Superior temporal gyrus (tissue), 1 donor: ENCODE results near the gene ZBTB7C.

Experiments used
- DNase-seq: peaks from one replicate; pipeline ENCODE4 v3.0.0-alpha.2; 2016; ENCODE audit errors: extremely low spot score

ZBTB7C gene

DNA sequence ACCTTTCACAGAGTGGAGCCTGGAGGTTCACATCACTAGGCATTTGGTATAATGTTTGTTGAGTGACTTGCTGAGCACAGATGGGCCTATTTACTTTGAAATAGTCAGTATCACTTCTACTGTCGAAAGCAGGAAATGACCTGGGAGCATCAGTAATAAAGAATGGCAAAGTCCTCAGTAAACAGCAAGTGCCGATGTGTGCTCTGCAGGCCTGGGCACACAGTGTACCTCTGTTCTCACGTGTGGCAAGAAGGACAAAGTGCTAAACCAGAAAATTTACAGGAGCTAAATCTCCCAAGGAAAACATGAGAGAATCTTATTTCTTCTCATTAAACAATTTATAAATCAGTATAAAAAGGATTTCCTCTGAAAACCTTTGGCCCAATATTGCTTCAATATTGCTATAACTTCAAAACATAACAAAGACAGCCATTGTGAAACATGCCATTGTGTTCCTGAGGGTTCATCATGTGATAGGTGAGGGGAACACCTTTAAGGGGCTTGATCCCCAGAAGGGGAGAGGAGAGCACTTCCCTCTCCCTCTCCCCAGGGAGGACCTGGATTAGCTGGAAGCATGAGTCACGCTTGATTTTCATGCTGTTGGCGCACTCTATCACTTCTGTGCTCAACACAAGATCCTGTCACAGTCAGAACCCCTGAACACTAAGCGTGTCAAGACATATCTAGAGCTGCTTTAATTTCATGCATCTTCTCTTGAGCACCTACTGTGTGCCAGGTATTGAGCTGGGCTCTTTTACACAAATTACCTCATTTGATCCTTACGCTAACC, 347.2 kb downstream of the ZBTB7C start:
- no peak for DNase-seq

DNA sequence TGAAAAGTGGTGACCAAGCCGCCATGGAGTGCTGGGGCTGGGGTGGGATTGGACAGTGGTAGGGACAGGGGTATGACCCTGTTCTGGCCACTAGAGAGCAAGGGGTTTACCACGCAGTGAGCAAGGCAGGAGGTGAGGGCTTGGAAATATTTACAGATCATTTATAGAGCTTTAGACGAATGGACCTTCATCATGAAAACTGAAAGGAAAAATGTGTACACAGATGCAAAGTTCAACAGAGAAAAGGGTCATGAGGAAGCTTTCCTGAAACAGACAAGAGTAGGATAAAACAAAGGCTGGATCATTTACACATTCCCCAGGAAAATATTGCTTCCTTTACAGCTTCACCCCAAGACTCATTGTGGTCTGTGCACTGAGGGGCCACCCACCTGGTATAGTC, 348.2 kb downstream of the ZBTB7C start:
- no peak for DNase-seq

DNA sequence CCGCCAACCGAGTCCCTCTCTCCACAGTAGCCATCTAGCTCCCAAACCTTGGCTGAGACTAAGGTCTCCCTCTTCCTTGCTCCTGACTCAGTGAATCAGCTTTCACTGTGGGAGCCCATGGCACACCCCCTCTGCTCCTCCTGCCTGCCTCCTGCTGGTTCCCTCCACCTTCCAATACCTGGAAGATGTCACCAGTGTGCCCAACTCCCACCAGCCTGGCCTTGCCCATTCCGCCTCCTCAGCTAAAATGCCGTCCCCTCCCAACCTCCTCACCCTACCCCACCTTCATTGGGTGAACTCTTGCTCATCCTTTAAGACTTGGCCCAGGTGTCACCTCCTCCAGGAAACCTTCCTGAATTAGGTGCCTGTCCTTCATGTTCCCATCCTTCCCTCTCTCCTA, 348.8 kb downstream of the ZBTB7C start:
- no peak for DNase-seq

DNA sequence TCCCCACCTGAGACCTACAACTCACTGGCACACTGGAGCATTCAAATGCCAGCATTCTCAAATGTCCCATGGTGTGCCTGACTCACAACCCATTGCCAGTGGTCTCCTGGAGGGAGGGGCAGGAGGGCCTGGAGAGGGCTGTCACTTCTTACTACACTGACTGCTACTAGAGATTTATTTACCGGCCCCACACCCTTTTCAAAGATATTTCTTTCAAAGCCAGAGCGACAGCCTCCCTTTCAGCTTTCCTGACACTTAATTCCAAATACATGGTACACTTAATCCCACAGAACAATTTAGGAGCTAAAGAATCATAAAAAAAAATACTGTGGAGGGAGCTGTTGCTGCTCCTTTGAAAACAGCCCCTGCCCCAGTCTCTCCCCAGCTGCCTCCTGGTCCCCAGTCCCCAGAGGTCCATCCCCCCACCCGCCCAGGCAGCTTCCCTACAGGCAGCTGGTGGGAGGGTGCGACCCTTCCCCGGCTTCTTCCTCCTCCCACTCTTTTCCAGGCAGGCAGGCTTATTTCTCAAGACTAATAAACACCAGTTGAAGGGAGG, 349.6 kb downstream of the ZBTB7C start:
- no peak for DNase-seq

DNA sequence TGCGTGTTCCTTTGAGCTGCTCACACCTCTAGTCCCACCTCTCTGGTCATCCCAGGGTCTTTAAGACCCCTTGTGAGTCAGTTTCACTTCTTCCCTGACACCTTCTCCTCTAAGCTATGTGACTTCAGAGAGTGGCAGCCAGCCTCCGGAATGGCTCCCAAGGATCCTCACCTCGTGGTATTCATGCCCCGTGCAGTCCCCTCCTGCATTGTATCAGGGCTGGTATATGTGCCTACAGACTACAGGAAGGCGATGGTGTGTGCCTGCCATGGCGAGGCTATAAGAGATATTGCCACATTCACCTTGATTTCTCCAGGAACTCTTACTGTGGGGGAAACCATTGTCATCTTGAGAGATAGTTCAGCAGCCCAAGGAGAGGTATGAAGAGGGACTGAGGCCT, 350.7 kb downstream of the ZBTB7C start:
- no peak for DNase-seq

DNA sequence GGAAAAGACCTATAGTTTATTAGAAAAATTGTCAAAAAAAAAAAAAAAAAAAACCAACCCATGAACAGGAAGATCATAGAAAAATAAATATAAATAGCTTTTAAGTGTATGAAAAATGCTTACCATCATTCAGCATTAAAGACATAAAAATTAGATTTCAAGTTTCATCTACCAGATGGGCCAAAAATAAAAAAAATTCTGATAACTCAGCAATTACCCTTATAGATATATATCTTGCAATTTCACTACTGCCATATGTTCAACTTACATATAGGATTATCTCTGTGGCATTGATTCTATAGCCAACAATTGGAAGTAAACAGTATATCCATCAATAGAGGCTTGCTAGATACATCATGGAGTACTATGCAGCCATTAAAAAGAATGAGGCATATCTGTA, 352.2 kb downstream of the ZBTB7C start:
- DNase-seq, result no peak

DNA sequence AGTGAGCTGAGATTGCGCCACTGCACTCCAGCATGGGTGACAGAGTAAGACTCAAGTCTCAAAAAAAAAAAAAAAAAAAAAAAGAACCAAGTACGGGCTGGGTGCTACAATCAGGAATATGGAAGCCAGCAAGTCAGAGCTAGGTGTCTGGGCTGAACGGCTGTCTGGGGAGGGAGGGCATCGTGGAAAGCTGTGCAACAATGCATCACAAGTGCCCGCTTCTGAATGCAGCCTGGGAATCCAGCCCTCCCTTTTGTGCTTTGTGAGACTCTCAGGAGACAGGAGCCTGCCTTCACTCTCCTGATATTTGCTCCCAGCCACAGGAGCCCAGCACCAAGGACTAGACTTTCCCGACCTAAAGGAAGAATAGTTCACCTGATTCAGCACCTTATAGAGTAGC, 353.8 kb downstream of the ZBTB7C start:
- no peak for DNase-seq

DNA sequence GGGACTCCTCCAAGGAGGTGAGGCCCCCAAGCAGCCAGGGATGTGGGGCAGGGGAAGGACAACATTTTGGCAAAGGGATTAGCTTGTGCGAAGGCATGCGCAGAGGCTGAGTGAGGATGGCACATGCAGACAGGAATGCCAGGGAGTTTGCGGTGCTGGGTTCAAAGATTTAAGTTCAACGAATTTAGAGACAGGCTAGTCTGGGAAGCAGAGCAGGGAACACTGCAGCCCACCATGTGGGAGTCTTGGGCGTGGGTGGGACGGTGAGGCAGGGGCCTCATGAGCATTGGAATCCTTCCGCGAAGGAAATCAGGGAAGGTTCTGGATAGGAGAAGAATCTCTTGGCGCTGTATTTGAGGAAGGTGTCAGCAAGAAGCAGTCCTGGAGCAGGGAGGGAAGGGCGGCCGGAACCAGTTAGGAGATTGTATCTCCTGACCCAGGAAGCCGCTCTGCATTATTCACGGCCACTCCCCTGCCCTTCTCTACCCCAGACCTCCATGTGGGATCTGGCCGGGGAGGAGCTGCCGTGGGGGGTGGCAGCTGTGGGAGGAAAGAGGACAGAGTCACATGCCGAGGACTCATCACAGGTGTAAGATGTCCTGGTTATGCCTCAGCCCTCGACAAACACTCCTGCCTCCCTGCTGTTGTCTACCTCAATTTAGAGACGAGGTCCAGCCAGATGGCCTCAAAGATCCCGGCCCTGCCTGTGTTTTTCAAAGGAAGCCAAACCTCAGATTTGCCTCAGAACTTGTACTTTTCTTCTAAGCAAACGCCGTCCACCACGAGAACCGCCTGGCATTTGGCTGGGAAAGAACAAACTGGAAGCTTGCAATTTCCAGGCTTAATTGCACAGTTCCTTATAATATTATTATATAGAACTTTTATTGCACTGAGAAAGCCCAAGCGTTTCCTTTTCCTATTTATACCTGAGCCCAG, 355.0 kb downstream of the ZBTB7C start:
- no peak for DNase-seq

DNA sequence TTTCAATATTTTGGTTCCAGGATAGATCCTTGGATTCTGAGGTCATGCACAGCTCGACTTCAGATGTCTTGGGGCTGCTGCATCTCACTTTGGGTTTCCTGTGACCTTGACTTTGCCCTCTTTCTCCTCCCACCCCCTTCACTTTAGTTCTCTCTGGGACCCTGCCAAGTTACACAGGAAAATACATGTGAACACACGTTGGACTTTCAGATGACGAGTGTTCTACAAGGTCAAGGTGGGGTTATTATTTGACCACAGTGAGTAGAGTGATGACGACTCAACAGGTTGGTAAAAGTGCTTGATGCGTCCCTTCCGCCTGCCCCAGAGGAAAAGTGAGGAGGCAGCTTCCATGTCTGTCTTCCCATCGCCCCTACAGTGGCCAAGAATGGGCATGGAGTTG, 356.3 kb downstream of the ZBTB7C start:
- no peak for DNase-seq

DNA sequence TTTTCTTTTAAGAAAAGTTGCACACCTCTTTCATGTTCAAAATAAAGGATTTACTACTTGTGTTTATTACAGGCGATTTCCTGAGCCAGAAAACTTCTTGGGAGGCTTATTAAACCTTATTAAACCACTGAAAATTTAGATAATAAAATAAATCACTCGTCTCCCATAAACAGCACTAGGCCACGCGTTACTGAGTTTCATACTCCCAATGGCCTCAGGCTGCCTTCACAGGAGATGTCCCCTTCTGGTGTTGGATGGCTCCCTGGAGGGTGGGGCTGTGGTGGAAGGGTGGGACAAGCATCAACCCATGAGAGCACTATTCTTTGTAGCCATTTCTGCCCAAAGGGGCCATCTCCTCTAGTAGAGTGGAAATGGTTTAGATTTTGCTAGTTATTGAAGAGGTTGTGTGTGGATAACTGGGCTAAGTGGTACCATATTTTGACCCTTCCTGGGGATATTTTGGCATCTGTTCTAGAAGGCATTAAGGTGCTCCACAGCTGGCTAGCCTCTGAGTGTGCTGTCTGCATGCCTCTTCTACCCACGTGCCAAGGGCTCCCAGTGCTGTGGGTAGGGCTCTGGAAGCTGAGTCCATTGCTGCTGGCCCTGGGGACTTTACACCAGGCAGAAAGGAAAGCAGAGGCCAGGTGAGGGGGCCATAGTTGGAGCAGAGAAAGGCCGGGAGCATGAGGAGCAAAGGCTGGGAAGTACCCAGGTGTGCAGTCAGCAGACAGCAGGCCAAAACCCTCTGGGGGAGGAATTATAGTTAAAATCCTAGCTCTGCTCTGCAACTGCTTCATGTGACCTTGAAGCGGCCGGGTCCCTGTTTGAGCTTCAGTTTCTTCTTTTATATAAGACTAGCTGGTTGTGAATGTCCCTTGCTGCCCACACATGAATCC, 357.0 kb downstream of the ZBTB7C start:
- DNase-seq, result no peak

DNA sequence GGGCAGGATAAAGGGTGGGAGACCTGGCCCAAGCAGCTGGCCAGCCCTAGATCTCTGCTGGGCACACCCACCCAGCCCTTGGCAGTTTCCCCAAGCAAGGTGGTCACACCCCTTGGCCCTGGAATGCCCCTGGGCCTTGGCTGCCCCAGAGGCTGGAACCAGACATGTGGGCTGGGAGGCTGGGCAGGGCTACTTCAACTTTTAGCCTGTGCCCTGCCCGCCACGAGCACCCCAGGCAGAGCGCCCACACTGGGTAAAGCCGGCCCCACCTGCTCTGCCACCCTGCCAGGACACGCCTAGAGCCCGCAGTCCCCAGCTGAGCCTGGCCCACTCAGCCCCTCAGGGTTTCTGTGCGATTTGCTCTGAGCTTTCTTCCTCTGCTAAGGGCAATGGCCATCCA, 359.0 kb downstream of the ZBTB7C start:
- DNase-seq, result no peak

DNA sequence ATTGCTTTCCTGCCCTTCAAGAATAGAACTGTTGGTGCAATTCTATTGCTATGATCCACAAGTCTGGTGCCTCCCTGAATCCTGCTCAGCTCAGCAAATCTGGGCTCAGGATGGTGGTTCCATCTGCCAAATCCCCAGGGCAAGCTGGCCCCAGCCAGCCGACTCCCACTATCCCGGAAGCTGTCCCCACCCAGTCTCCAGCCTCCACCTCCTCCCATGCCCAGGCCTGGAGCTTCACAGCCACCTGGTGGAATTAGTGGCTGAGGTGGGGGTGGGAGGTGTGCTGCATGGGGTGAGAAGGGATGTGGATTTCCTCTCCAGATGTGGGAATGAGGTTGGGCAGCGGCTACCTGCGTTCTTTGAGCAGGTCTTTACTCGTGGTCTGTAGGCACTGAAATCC, 359.4 kb downstream of the ZBTB7C start:
- DNase-seq, result no peak

DNA sequence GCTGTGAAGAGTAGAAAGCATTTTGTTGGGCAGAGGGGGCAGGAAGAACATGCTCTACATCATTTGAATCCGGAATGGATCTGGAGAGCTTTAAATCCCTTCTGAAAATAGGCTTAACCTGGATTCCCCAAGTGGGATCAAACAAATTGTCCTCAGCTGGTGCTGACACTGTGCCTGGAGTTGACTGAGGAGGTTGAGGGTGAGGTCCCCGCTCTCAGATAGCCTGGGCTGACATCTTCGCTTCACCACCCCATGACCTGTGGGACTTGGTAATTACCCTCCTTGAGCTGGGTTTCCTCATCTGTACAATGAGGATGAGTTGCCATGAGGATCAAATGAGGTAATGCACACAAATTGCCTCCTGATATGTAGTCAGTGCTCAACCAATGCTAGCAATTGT, 360.9 kb downstream of the ZBTB7C start:
- DNase-seq, result no peak

DNA sequence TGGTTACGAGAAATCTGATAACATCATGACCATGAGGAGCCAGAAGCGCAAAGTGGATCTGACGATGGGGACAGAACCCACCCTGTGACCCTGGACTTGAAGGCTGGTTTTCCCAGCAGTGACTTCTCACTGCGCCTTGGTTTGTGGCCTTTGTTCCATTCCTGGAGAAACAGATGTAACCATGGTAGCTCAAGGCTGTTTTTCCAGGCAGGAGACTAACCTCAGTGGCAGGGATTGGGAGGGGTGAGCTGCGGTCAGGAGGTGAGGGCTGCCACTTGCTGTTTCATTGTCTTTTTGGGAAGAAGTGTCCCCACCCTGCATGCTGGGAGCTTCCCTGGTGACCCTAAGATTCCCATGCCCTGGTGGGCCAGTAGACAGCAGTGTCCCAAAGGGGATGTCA, 362.3 kb downstream of the ZBTB7C start:
- no peak for DNase-seq

DNA sequence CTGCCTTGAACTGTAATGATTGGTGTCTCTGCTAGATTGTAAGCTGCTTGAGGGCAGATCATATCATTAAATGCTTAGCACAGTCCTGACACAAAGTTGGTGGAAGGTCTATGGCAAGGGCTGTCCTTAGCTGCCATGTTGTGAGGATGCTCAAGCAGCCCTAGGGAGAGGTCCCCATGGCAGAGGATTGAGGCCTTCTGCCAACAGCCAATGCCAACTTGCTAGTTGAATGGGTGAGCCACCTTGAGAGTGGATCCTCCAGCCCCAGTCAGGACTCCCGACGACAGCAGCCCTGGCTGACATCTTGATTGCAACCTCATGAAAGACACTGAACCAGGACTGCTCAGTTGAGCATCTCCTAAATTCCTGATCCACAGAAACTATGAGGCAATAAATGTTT, 363.4 kb downstream of the ZBTB7C start:
- no peak for DNase-seq

DNA sequence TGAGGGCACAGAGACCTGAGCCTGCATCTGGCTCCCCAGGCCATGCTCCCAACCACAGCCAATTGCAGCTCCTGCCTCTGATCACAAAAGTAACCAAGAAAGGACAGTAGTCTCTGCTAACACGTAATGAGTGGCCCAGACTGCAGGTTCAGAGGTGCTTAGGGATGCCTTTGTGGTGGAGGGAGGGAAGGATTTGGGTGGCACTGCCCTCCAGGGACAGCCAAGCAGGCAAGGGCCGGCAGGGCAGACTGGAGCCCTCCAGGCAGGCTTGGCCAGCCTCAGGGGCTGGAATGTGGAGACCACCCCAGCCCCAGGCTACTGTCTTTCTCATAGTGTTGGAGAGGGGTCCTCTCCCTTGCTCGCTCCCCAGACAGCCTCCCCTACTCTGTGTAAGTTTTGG, 364.2 kb downstream of the ZBTB7C start:
- no peak for DNase-seq

DNA sequence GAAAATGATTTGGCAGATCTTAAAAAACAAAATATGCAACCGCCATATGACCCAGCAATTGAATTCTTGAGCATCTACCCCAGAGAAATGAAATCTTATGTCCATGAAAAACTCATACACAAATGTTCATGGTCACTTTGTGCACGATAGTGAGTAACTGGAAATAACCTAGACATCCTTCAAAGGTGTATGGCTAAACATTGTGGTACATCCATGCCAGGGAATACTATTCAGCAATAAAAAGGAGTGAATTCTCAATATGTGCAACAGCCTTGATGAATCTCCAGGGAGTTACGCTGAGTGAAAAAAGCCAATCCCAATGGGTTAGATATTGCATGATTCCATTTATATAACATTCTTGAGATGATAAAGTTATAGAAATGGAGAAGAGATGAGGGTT, 366.0 kb downstream of the ZBTB7C start:
- no peak for DNase-seq

DNA sequence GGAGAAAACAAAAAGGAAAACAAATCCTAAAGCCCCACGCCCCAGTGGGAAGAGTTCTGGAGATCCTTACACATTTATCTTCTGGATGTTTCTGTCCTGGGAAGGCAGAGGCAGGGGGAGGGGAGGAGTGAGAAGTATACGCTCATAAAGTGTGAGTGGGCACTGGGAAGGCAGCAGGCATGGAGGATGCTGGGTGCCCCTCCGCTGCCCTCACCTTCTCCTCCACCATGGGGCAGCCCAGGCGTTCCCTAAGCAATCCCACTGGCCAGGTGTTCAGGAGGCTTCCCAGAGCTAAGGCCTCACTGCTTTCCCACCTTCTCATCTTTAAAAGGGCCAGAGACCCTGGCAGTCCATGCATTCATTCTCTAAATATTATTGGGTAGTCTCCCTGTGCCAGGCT, 366.8 kb downstream of the ZBTB7C start:
- no peak for DNase-seq

DNA sequence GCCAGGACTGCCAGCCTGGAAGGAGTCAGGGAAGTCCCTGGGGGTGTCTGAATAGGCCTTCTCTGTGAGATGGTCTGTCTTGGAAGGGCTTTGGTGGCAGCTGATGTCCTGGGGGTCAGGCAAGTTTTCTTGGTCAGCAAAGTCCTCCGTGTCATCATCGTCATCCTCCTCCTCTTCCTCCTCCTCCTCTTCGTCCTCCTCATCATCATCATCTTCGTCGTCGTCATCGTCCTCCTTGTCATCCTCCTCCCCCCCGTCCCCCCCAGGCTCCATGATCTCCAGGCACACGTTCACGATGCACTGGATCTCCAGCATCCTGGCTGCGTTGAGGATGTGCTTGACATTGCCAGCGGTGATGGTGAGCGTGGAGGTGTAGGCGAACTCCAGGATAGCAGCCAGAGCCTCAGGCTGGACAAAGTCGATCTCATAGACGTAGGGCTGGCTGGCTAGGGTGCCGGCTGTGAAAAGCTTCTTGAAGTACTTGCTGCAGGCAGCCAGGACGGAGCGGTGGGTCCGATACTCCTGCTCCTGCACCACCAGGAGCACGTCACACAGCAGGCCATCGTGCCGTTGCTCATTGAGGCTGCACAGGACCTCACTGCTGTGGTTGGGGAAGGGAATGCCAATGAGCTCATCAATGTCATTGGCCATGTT, 368.6 kb downstream of the ZBTB7C start:
- DNase-seq, result no peak

DNA sequence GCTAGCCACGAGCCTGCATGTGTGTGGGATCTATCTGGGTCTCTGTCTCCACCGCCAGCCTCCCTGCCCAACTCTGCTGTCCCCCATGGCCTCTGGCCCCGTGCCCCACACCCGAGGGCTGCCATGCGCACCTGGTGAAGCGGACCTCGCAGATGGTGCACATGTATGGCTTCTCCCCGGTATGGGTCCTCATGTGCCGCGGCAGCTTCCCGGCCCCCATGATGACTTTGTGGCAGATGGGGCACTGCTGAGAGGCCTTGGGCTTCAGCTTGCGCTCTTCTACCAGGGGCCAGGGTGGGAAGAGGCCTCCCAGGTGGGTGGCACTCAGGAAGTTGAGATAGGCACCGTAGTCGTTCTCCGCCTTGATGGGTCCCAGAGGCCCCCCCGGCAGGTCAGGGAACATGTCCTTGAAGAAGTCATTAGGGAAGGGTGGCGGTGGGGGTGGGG, 369.4 kb downstream of the ZBTB7C start:
- DNase-seq, result no peak

DNA sequence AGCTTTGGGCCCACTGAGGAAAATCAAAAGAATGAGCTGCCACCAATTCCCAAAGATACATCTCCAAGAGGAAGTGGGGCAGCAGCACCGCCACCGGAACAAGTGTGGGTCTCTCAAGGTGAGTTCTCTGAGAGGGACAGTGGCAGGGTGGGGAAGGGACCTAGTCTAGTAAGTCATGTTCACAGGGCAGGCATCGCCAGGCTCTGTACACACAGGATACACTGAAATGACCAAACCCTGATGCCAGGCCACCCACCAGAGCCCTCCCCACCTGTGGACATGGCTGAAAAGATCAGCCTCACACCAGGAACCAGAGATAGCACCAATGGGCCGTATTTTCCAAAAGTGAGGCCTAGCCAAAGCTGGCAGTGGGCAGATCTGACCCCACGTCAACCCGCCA, 370.5 kb downstream of the ZBTB7C start:
- no peak for DNase-seq
